ENCODE measurements around the gene NRBP1.

DNA sequence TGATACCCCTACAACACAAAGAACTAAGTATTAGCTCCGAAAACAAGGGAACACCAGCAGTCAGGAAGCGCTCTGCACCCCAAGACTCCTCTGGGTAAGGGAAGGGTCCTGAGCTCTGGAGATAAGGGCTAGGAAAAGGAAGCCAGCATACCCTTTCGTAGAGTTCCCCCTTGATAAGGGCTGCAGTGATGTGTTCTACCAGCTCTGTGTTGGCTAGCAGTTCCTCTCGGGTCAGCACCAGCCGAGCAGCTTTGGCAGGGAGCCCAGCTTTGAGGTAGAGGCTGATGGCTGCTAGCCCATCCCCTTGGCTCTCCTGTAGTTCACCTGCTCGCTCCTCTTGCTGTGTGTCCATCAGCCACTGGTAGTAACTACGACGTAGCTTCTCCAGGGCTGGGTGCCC lies 32.7 kb downstream of the NRBP1 start:
- TF ChIP-seq, protein P1, sequence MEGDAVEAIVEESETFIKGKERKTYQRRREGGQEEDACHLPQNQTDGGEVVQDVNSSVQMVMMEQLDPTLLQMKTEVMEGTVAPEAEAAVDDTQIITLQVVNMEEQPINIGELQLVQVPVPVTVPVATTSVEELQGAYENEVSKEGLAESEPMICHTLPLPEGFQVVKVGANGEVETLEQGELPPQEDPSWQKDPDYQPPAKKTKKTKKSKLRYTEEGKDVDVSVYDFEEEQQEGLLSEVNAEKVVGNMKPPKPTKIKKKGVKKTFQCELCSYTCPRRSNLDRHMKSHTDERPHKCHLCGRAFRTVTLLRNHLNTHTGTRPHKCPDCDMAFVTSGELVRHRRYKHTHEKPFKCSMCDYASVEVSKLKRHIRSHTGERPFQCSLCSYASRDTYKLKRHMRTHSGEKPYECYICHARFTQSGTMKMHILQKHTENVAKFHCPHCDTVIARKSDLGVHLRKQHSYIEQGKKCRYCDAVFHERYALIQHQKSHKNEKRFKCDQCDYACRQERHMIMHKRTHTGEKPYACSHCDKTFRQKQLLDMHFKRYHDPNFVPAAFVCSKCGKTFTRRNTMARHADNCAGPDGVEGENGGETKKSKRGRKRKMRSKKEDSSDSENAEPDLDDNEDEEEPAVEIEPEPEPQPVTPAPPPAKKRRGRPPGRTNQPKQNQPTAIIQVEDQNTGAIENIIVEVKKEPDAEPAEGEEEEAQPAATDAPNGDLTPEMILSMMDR (IDR thresholded peaks at IDR 0.05; ENCODE audit: insufficient read depth, low read length): no peak
- TF ChIP-seq POLR2AphosphoS5 (IDR thresholded peaks at IDR 0.05; ENCODE audit: low read depth): no peak
- TF ChIP-seq, protein P2, sequence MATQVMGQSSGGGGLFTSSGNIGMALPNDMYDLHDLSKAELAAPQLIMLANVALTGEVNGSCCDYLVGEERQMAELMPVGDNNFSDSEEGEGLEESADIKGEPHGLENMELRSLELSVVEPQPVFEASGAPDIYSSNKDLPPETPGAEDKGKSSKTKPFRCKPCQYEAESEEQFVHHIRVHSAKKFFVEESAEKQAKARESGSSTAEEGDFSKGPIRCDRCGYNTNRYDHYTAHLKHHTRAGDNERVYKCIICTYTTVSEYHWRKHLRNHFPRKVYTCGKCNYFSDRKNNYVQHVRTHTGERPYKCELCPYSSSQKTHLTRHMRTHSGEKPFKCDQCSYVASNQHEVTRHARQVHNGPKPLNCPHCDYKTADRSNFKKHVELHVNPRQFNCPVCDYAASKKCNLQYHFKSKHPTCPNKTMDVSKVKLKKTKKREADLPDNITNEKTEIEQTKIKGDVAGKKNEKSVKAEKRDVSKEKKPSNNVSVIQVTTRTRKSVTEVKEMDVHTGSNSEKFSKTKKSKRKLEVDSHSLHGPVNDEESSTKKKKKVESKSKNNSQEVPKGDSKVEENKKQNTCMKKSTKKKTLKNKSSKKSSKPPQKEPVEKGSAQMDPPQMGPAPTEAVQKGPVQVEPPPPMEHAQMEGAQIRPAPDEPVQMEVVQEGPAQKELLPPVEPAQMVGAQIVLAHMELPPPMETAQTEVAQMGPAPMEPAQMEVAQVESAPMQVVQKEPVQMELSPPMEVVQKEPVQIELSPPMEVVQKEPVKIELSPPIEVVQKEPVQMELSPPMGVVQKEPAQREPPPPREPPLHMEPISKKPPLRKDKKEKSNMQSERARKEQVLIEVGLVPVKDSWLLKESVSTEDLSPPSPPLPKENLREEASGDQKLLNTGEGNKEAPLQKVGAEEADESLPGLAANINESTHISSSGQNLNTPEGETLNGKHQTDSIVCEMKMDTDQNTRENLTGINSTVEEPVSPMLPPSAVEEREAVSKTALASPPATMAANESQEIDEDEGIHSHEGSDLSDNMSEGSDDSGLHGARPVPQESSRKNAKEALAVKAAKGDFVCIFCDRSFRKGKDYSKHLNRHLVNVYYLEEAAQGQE (IDR thresholded peaks at IDR 0.05; ENCODE audit: insufficient replicate concordance, low read depth): no peak

Measured in HL-60 (cell line).